HTERT RPE-1 (cell line): ENCODE measurements around the gene ANKRD12.
"Not testable (repeated sequence)": the region's sequence is repeated elsewhere in the genome, so short reads cannot be mapped to it uniquely, and the experiment has no call there.

ENCODE experiments used
- in situ Hi-C: fragments of 300-500 bp; cut with MboI; formaldehyde crosslinking; loops from 4 replicates; pipeline ENCODE4 v1.14.3; 2020; ENCODE audit warnings: low sequenced_read_pairs

ANKRD12 gene

GRCh38 chr18:9226463-9226862 is 89.9 kb downstream of the ANKRD12 start:
- in situ Hi-C loops = no loop called here

GRCh38 chr18:9231852-9232486 is 95.4 kb downstream of the ANKRD12 start:
- in situ Hi-C loops = no loop called here

- in situ Hi-C loops = no loop called here
Observed at GRCh38 chr18:9232977-9233376, 96.4 kb downstream of the ANKRD12 start.

- in situ Hi-C loops = no loop called here
Observed at GRCh38 chr18:9233771-9234440, 97.3 kb downstream of the ANKRD12 start.

GRCh38 chr18:9234528-9234927 is 97.9 kb downstream of the ANKRD12 start:
- in situ Hi-C loops = no loop called here

GRCh38 chr18:9237981-9238380 is 101.4 kb downstream of the ANKRD12 start:
- in situ Hi-C loops = no loop called here

- in situ Hi-C loops = no loop called here
Observed at GRCh38 chr18:9239720-9240119, 103.1 kb downstream of the ANKRD12 start.

GRCh38 chr18:9240270-9240669 is 103.7 kb downstream of the ANKRD12 start:
- in situ Hi-C loops = no loop called here

GRCh38 chr18:9243029-9243428 is 106.4 kb downstream of the ANKRD12 start:
- in situ Hi-C loops = no loop called here

- in situ Hi-C loops = no loop called here
Observed at GRCh38 chr18:9244376-9244775, 107.8 kb downstream of the ANKRD12 start.

GRCh38 chr18:9248661-9249060 is 112.1 kb downstream of the ANKRD12 start:
- in situ Hi-C loops = no loop called here

GRCh38 chr18:9249254-9249653 is 112.7 kb downstream of the ANKRD12 start:
- in situ Hi-C loops = no loop called here

GRCh38 chr18:9259173-9259572 is 122.6 kb downstream of the ANKRD12 start:
- in situ Hi-C loops = no loop called here

GRCh38 chr18:9260388-9261380 is 124.1 kb downstream of the ANKRD12 start:
- in situ Hi-C loops = no loop called here

GRCh38 chr18:9263264-9263663 is 126.7 kb downstream of the ANKRD12 start:
- in situ Hi-C loops = no loop called here

- in situ Hi-C loops = not testable (repeated sequence)
Observed at GRCh38 chr18:9264797-9265196, 128.2 kb downstream of the ANKRD12 start.

- in situ Hi-C loops = no loop called here
Observed at GRCh38 chr18:9273221-9273620, 136.6 kb downstream of the ANKRD12 start.

- in situ Hi-C loops = no loop called here
Observed at GRCh38 chr18:9275890-9276289, 139.3 kb downstream of the ANKRD12 start.

GRCh38 chr18:9278028-9278427 is 141.4 kb downstream of the ANKRD12 start:
- in situ Hi-C loops = no loop called here

GRCh38 chr18:9280849-9281248 is 144.3 kb downstream of the ANKRD12 start:
- in situ Hi-C loops = no loop called here

GRCh38 chr18:9281780-9282179 is 145.2 kb downstream of the ANKRD12 start:
- in situ Hi-C loops = no loop called here

- in situ Hi-C loops = no loop called here
Observed at GRCh38 chr18:9283791-9284190, 147.2 kb downstream of the ANKRD12 start.
